ENCODE results near the gene KAT8. TPM values are rescaled to one million over a fixed set of nuclear protein-coding genes. Genes with fewer than 3 reads are reported as not detected.

The KAT8 gene
- polyA plus RNA-seq, 1 experiment: 23.0 TPM

GRCh38 chr16:31083556-31083955 lies 33.9 kb upstream of the KAT8 start:
- Histone ChIP-seq H3K27ac (ENCODE audit: low read depth, low read length) (no peak overlapping the region), H3K4me3 (ENCODE audit: low read depth, low read length) (no peak overlapping the region), H3K27me3 (ENCODE audit: control insufficient read depth, insufficient read depth, low read length) (no peaks in the 10 kb centered on the region), H3K9me3 (ENCODE audit: control insufficient read depth, insufficient read depth, low read length) (no peaks in the 10 kb centered on the region; the same call in 1 of the 2 replicates)
- no peak for DNase-seq (ENCODE audit: low read depth, low spot score)
- ChIA-PET POLR2A (no interaction called here), CTCF (interaction anchor here (0.6 kb wide), 1 partner anchor 377 kb away, joined by 4 read pairs; no protein-coding TSS in a partner anchor)
- TF ChIP-seq CTCF (IDR thresholded peaks at IDR 0.05; ENCODE audit: low read depth, low read length): no peak

DNA sequence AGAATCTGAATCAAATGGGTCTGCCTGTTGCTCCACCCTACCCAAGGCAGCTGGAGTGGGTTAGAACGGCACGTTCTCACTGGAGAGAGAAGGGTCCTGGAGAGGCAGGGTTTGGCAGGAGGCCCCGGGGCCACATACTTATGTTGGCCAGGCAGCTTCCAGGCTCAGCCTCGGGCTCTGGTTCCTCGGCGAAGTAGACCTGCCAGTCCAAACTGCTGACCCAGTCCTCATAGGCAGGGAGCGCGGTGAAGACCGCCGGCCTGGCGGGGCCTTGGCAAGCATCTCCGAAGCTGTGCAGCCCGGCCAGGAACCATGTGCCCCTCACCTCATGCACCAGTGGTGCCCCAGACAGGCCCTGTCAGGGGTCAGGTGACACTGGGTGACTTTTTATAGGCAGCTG lies 33.5 kb upstream of the KAT8 start:
- no peak overlapping the region for H3K27ac ChIP-seq (ENCODE audit: low read depth, low read length)
- ChIA-PET POLR2A (no interaction called here), CTCF (interaction anchor here (0.8 kb wide), 1 partner anchor 59 kb away, joined by 3 read pairs; no protein-coding TSS in a partner anchor)
- H3K9me3 ChIP-seq (ENCODE audit: control insufficient read depth, insufficient read depth, low read length): no peaks in the 10 kb centered on the region; the same call in 1 of the 2 replicates
- no peak for TF ChIP-seq CTCF (IDR thresholded peaks at IDR 0.05; ENCODE audit: low read depth, low read length)
- no peak for DNase-seq (ENCODE audit: low read depth, low spot score)
- no peak overlapping the region for H3K4me3 ChIP-seq (ENCODE audit: low read depth, low read length)
- H3K27me3 ChIP-seq (ENCODE audit: control insufficient read depth, insufficient read depth, low read length): no peaks in the 10 kb centered on the region

GRCh38 chr16:31084584-31085302 lies 32.7 kb upstream of the KAT8 start:
- H3K9me3 ChIP-seq (ENCODE audit: control insufficient read depth, insufficient read depth, low read length): no peaks in the 10 kb centered on the region; the same call in 1 of the 2 replicates
- no peak for DNase-seq (ENCODE audit: low read depth, low spot score)
- ChIA-PET POLR2A (interaction anchor here (1.0 kb wide), 1 partner anchor 96 kb away, joined by 3 read pairs; no protein-coding TSS in a partner anchor), CTCF (interaction anchor here (0.8 kb wide), 1 partner anchor 58 kb away, joined by 3 read pairs; no protein-coding TSS in a partner anchor)
- no peak overlapping the region for H3K4me3 ChIP-seq (ENCODE audit: low read depth, low read length)
- no peak for TF ChIP-seq CTCF (IDR thresholded peaks at IDR 0.05; ENCODE audit: low read depth, low read length)
- no peak overlapping the region for H3K27ac ChIP-seq (ENCODE audit: low read depth, low read length)
- no peaks in the 10 kb centered on the region for H3K27me3 ChIP-seq (ENCODE audit: control insufficient read depth, insufficient read depth, low read length)

GRCh38 chr16:31085411-31085810 lies 32.1 kb upstream of the KAT8 start:
- ChIA-PET POLR2A (interaction anchor here (1.0 kb wide), 2 partner anchors 11 to 95 kb away, joined by 3 read pairs; partner anchors contain the start of genes ZNF646 and ZNF668), CTCF (no interaction called here)
- no peak for DNase-seq (ENCODE audit: low read depth, low spot score)
- H3K9me3 ChIP-seq (ENCODE audit: control insufficient read depth, insufficient read depth, low read length): no peaks in the 10 kb centered on the region; the same call in 1 of the 2 replicates
- H3K27me3 ChIP-seq (ENCODE audit: control insufficient read depth, insufficient read depth, low read length): no peaks in the 10 kb centered on the region
- no peak overlapping the region for H3K4me3 ChIP-seq (ENCODE audit: low read depth, low read length)
- TF ChIP-seq CTCF (IDR thresholded peaks at IDR 0.05; ENCODE audit: low read depth, low read length): no peak
- no peak overlapping the region for H3K27ac ChIP-seq (ENCODE audit: low read depth, low read length)
